CD4-positive, alpha-beta T cell treated with Interleukin-12 subunit alpha and Interleukin-12 subunit beta, for 1 hour (primary cell): ENCODE data around the gene KLK10.

Source experiments
- DNase-seq: peaks from one replicate; pipeline ENCODE4 v3.0.0-alpha.2; 2020

Gene KLK10

DNA sequence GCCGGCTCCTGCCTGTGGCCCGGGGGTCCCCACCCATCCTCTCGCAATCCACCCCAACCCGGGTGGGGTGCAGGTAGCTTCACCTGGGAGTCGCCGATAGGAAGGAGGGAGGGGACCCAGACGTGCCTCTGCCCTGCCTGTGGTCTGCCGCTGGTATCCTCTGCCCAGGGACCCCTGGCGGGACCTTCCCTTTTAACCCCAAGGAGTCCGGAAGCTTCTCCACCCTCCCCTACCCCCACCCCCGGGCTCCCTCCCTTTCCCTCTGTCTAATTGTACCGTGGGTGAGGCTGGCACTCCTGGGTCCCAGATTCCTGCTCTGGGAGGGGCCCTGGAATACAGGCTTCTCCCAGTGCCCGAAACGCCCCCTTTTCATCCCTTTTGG lies at the start of gene KLK10:
Gene KLK10, minus strand, starts transcription at position 166 of the 382 bp plus-strand sequence. CDS start 579 bp downstream, outside the sequence.
- no peak for DNase-seq

DNA sequence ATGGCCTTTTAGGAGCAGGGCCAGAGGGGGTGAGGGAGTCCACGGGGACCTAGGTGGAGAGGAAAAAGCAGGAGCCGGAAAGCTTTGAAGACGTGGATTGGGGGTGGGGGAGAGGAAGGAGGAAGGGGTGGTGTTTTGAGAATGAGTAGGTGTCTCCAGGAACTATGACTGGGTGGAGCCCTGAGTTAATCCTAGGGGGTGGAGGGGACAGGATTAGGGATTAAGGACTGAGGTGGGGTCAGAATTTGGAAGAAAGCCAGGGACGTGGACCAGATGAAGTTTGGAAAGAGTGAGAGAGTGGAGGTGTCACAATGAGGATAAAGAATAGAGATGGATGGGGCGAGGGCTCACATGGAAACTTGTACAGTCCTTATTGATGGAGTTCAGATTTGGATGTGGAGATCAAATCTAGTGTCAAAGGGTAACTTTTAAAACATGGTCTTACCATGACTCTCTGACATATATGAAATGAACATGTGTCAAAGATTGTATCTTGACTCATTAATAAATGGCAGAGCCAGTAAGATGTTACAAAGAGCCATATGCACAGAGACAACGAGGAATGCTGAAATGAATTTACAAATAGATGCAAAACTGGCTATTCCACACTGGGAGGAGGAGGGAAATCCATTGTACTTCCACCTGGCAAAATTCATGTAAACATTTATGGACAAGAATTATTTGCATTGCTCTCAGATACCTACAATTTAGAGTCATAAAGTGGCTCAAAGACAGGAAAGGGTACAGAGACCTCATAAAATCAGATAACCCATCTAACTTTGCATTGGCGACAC lies 47.1 kb upstream of the KLK10 start:
- no peak for DNase-seq

- DNase-seq = no peak
These were observed 45.9 kb upstream of the KLK10 start for GRCh38 chr19:51065221-51065960.

GRCh38 chr19:51064534-51065220 lies 45.2 kb upstream of the KLK10 start, which contains the start of gene KLK13:
Gene KLK13, minus strand, starts transcription at chr19:51065092. Its CDS starts 25 bp downstream, at chr19:51065067.
- no peak for DNase-seq

DNA sequence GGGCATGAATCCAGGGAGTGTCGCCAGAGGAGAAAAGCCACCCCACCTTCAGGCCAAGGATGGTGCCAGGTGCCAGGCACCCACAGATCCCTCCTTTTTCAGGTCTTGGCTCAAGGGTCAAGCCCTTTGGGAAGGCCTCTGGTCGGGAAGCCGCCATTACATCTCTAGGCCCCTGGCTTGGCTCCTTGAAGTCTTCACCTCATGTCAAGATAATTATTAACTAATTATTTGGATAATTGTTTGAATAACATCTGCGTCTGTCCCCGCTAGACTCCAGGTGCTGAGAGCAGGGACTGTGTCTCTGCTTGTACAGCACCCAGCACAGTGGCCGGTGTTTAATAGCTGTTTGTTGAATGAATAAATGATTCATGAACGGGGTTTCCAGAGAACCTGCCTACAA lies 44.2 kb upstream of the KLK10 start:
- no peak for DNase-seq

- DNase-seq = no peak
These were observed 41.5 kb upstream of the KLK10 start for GRCh38 chr19:51060973-51061372.

GRCh38 chr19:51060336-51060735 lies 40.8 kb upstream of the KLK10 start:
- no peak for DNase-seq

DNA sequence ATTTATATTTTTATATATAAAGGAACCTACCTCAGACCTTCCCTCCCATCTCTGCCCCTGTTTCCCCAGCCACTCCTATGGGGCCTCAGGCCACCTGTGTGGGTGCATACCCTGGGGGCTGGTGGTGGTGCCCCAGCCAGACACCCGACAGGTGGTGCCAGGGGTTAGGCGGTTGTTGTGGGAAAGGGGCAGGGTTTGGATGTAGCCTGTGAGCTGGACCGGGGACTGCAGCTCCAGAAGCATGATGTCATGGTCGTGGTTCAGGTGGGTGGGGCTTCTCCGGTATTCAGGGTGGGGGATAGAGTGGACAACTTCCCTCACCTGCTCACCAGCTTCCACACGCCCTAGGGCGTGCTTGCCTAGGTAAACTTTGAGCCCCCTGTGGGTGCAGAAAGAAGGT lies 40.2 kb upstream of the KLK10 start:
- DNase-seq = no peak

DNA sequence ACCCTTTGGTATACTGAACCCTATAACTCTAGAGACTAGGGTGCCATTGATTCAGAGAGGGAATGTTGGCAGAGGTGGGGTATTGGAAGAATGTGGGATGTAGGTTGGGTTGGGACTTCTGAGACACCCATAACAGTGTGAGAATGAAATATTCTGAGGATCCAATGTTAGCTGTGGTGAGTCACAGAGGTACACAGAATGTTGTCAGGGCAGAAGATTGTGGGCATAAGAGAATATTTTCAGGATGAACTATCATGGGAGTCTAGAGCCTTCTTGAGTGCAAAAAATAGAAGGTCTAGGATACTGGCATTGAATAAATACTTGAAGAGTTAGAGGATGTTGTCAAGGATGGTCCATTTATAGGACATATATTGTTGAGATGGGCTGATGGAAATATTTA lies 36.4 kb upstream of the KLK10 start:
- no peak for DNase-seq

GRCh38 chr19:51047031-51047335 lies 27.5 kb upstream of the KLK10 start:
- DNase-seq = no peak

DNA sequence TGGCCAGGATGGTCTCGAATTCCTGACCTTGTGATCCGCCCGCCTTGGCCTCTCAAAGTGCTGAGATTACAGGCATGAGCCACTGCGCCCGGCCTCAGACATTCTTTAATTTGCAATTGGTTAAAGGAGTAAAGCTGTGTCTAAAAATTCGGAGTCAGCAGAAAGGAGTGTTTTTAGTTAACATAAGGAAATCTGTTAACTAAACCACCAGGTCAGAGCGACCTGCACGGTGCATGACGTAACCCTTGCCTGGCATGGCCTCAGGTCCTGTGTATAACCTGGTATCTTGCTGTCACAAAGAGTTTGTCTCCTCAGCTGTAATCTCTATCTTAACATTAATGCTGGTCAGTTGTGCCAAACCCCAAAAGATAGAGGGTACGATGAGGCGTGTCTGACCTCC lies 24.8 kb upstream of the KLK10 start:
- no peak for DNase-seq

- no peak for DNase-seq
These were observed 24.0 kb upstream of the KLK10 start for GRCh38 chr19:51043497-51043896.

DNA sequence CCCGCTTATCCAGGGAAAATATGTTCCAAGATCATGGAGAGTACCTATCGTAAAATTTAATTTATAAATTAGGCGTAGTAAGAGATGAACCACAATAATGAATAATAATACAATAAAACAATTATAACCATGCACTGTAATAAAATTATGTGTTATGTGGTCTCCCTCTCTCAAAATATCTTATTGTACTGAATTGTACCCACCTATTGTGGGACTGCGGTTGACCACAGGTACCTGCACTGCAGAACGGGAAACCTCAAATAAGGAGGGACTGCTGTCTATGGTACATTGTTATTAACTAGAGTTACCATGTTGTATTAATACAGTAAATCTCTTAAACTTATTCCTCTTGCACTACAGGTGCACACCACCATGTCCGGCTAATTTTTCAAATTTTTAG lies 20.6 kb upstream of the KLK10 start:
- DNase-seq = no peak

GRCh38 chr19:51036519-51036918 lies 17.0 kb upstream of the KLK10 start:
- no peak for DNase-seq

GRCh38 chr19:51034704-51035103 lies 15.2 kb upstream of the KLK10 start, which contains the start of gene KLK12:
Gene KLK12, minus strand, starts transcription at chr19:51035002. Its CDS starts 381 bp downstream, at chr19:51034621.
- DNase-seq = no peak

DNA sequence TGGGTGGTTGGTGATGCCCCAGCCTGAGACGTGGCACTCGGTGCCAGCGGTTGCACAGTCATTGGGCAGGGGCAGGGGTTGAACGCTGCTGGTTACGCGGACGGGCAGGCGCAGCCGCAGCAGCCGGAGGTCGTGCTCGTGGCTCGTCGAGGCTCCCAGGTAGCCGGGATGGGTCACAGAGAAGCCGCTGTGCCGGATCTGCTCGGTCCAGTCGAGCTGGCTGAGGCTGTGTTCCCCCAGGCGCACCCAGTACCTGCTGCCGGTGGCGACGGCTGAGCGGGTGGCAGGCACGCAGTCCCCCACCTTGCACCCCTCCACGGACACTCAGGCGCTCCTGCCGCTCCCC lies 12.3 kb upstream of the KLK10 start:
- no peak for DNase-seq

GRCh38 chr19:51031220-51031879 lies 11.8 kb upstream of the KLK10 start:
- DNase-seq = no peak

DNA sequence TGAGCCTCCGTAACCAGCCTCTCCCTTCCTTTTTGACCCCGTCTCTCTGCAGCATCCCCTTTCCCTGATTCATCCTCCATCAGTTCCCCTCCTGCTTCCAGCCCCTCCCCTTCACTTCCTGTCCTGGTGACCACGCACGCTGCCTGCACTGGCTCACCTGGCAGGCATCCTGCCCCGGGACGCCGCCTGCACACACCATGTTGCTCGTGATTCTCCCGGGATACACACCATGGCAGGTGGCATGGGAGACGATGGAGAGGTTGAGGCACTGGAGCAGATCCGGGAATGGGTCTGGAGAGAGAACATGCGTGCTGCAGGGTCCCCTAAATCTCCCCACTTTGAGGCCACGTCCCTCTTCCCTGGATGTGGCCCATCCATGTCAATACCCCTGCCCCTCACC lies 11.1 kb upstream of the KLK10 start:
- no peak for DNase-seq

- no peak for DNase-seq
These were observed 10.2 kb upstream of the KLK10 start for GRCh38 chr19:51029718-51030117.

DNA sequence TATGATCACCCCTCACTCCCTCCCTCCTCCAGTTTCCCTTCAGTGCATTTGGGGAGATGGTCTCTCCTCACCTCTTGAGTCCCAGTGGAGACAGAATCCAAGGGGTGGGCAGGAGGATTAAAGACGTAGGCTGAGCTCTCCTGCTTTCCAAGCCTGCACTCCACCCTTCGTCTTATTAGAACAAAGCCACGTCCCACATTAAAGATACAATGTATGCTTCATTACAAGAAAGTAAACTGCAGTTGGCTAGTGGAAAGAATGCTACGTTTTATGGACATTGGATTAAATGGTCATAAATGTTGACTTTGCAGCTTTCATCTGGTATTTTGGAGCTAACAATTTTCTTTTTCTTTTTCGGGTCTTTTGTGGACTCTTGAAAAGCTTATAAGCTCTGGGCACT lies 8.4 kb upstream of the KLK10 start:
- no peak for DNase-seq

DNA sequence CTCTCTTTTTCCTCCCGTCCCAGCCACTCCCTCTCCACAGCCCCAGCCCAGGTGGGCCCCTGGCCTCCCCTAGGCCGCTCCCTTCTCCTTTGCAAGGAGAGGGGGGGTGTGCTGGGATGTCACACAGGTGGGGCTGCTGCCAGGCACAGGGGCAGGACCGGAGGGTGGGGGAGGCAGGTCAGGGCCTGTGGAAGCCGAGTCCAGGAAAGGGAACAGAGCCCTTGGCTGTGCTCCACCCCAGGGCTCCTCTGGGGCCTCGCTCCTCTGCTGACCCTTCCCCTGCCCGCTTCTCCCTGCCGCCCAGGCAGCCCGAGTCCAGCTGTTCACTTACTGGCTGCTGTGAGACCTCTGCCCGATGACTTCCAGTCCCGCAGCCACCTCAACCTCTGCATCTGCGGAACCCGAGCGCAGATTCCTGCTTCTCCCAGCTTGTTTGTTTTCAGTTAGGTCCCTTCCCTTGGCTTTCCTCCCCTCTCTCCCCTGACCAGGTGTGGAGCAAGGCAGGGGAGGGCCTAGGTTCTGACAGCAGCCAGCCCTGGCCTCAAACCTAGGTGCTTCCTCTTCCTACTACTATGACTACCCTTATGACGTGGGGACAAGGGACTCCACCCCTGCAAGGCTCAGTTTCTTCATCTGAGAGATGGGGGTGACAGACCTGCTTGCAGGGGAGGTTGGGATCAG lies 7.8 kb upstream of the KLK10 start:
- DNase-seq = no peak

GRCh38 chr19:51026554-51026831 lies 7.0 kb upstream of the KLK10 start, which contains the start of gene KLK11:
Gene KLK11, minus strand, starts transcription at chr19:51026616. Its CDS starts 985 bp downstream, at chr19:51025631.
- no peak for DNase-seq
